H1 (cell line): ENCODE data around the gene FBXO47. TPM values are rescaled to one million over a fixed set of nuclear protein-coding genes. Genes with fewer than 3 reads are reported as not detected.

Experiments
- CTCF ChIA-PET: fragments of 300-600 bp; sonication (Branson Sonifier 250); formaldehyde crosslinking; loops from one replicate; lab custom pipeline; 2021; ENCODE audit not compliant: partially characterized antibody; lab: Charles Lee
- POLR2A ChIA-PET: fragments of 300-600 bp; sonication (Branson Sonifier 250); formaldehyde crosslinking; loops from one replicate; lab custom pipeline; 2021; ENCODE audit warnings: inconsistent platforms; ENCODE audit not compliant: partially characterized antibody; lab: Charles Lee
- DNase-seq, 2 experiments: peaks; one replicate each; pipeline versions ENCODE4 v3.0.0 to v3.0.0-alpha.2; 2010 to 2022; ENCODE audit warnings: low spot score in 2 of 2, low read depth in 1 of 2, mixed read lengths in 1 of 2
- FAIRE-seq: peaks from 2 replicates; lab custom pipeline; 2011; peaks lifted over from hg19 to GRCh38; lab: Jason Lieb, UNC
- H2AFZ ChIP-seq: 2 replicates; pipeline ENCODE4 v1.8.1; 2012; ENCODE audit warnings: low read length, inconsistent platforms
- H2AK5ac ChIP-seq: 2 replicates; pipeline ENCODE4 v1.6.1; 2013; ENCODE audit warnings: low read depth, low read length
- H2BK120ac ChIP-seq: replicated peaks from 2 replicates; pipeline ENCODE3; 2013; ENCODE audit warnings: low read depth, low read length, inconsistent platforms
- H2BK12ac ChIP-seq: 2 replicates; pipeline ENCODE4 v1.6.1; 2013; ENCODE audit warnings: low read depth, low read length
- H2BK15ac ChIP-seq: 2 replicates; pipeline ENCODE4 v1.6.1; 2013; ENCODE audit warnings: low read length
- H2BK20ac ChIP-seq: 2 replicates; pipeline ENCODE4 v1.6.1; 2013; ENCODE audit warnings: low read length
- H2BK5ac ChIP-seq: 2 replicates; pipeline ENCODE4 v1.6.1; 2013; ENCODE audit warnings: low read depth, low read length
- H3K14ac ChIP-seq: 2 replicates; pipeline ENCODE4 v1.6.1; 2013; ENCODE audit warnings: inconsistent platforms; ENCODE audit not compliant: insufficient read length
- H3K18ac ChIP-seq: 2 replicates; pipeline ENCODE4 v1.6.1; 2013; ENCODE audit warnings: low read length; ENCODE audit errors: extremely low read depth
- H3K23ac ChIP-seq: 2 replicates; pipeline ENCODE4 v1.6.1; 2013; ENCODE audit warnings: inconsistent platforms; ENCODE audit not compliant: insufficient read length
- H3K23me2 ChIP-seq: 2 replicates; pipeline ENCODE4 v1.6.1; 2013; ENCODE audit warnings: low read depth, low read length
- H3K27ac ChIP-seq: 2 replicates; pipeline ENCODE4 v1.6.1; 2011; ENCODE audit warnings: low read depth, low read length, inconsistent platforms
- H3K27me3 ChIP-seq, 4 experiments: replicated peaks in 1 of 4; 1 replicate in 1 of 4; 2 replicates in 3 of 4; pipeline versions ENCODE4 v1.6.1 to v1.8.1; 2011 to 2013; ENCODE audit warnings: low read length in 3 of 4, mild to moderate bottlenecking in 3 of 4, inconsistent platforms in 2 of 4, mixed read lengths in 2 of 4, moderate library complexity in 1 of 4; ENCODE audit not compliant: control insufficient read depth in 3 of 4, insufficient read depth in 3 of 4; ENCODE audit errors: extremely low read depth in 1 of 4
- H3K36me3 ChIP-seq, 4 experiments: 2 replicates each; pipeline versions ENCODE4 v1.6.1 to v1.8.1; 2011 to 2013; ENCODE audit warnings: mild to moderate bottlenecking in 4 of 4, low read length in 3 of 4, moderate library complexity in 2 of 4, control low read depth in 1 of 4, inconsistent platforms in 1 of 4; ENCODE audit not compliant: insufficient read depth in 4 of 4, control insufficient read depth in 2 of 4
- H3K4ac ChIP-seq: replicated peaks from 2 replicates; pipeline ENCODE3; 2013; ENCODE audit warnings: low read length, low read depth, mixed read lengths, inconsistent platforms; ENCODE audit not compliant: insufficient read length
- H3K4me1 ChIP-seq, 4 experiments: replicated peaks in 1 of 4; 1 replicate in 1 of 4; 2 replicates in 3 of 4; pipeline versions ENCODE4 v1.6.1 to v1.8.1; 2011 to 2013; ENCODE audit warnings: low read length in 3 of 4, inconsistent platforms in 2 of 4, mixed read lengths in 1 of 4; ENCODE audit not compliant: insufficient read depth in 4 of 4, control insufficient read depth in 3 of 4
- H3K4me2 ChIP-seq, 2 experiments: 2 replicates each; pipeline versions ENCODE4 v1.6.1 to v1.8.1; 2011 to 2013; ENCODE audit warnings: low read depth in 2 of 2, low read length in 2 of 2, control low read depth in 1 of 2, inconsistent platforms in 1 of 2, mild to moderate bottlenecking in 1 of 2; ENCODE audit not compliant: insufficient read depth in 1 of 2
- H3K4me3 ChIP-seq, 4 experiments: fragments of 200-600, 300-600 bp in 1 of 4; sonication (generic), shearing (Covaris generic), sonication (Bioruptor Twin) in 1 of 4; 2 replicates each; pipeline versions ENCODE4 v1.5.1 to v1.8.1; 2011 to 2016; ENCODE audit warnings: low read length in 4 of 4, low read depth in 3 of 4, control low read depth in 2 of 4, inconsistent platforms in 2 of 4, mild to moderate bottlenecking in 2 of 4, mixed read lengths in 1 of 4, moderate library complexity in 1 of 4; ENCODE audit not compliant: insufficient read depth in 2 of 4; ENCODE audit errors: extremely low read depth in 1 of 4
- H3K56ac ChIP-seq: replicated peaks from 2 replicates; pipeline ENCODE3; 2013; ENCODE audit warnings: low read depth, mild to moderate bottlenecking, mixed read lengths, low read length, inconsistent platforms; ENCODE audit not compliant: insufficient read length
- H3K79me1 ChIP-seq: 2 replicates; pipeline ENCODE4 v1.6.1; 2013; ENCODE audit warnings: low read depth, low read length, control low read depth
- H3K79me2 ChIP-seq, 2 experiments: 2 replicates each; pipeline versions ENCODE4 v1.6.1 to v1.8.1; 2012 to 2013; ENCODE audit warnings: low read length in 2 of 2, mild to moderate bottlenecking in 2 of 2, inconsistent platforms in 1 of 2; ENCODE audit not compliant: insufficient read depth in 2 of 2, control insufficient read depth in 1 of 2
- H3K9ac ChIP-seq, 4 experiments: replicated peaks in 1 of 4; 1 replicate in 1 of 4; 2 replicates in 3 of 4; pipeline versions ENCODE4 v1.6.1 to v1.8.1; 2011 to 2013; ENCODE audit warnings: low read depth in 3 of 4, low read length in 3 of 4, control low read depth in 2 of 4, mild to moderate bottlenecking in 2 of 4, moderate library complexity in 2 of 4, inconsistent platforms in 1 of 4; ENCODE audit errors: extremely low read depth in 1 of 4
- H3K9me3 ChIP-seq, 2 experiments: 2 replicates each; pipeline versions ENCODE4 v1.6.1 to v1.8.1; 2012 to 2013; ENCODE audit warnings: mild to moderate bottlenecking in 2 of 2, moderate library complexity in 2 of 2, control low read depth in 1 of 2, inconsistent platforms in 1 of 2, low read depth in 1 of 2, low read length in 1 of 2, mixed read lengths in 1 of 2; ENCODE audit not compliant: insufficient read depth in 2 of 2
- H4K20me1 ChIP-seq, 2 experiments: replicated peaks in 1 of 2; 2 replicates each; pipeline versions ENCODE3 to v1.8.1; 2011 to 2013; ENCODE audit warnings: inconsistent platforms in 2 of 2, low read length in 2 of 2, mild to moderate bottlenecking in 1 of 2; ENCODE audit not compliant: insufficient read depth in 2 of 2, control insufficient read depth in 1 of 2
- H4K5ac ChIP-seq: 2 replicates; pipeline ENCODE4 v1.6.1; 2013; ENCODE audit warnings: low read length, low read depth, mixed read lengths, inconsistent platforms; ENCODE audit not compliant: insufficient read length
- H4K8ac ChIP-seq: 2 replicates; pipeline ENCODE4 v1.8.0; 2013; ENCODE audit warnings: mild to moderate bottlenecking, moderate library complexity, low read length, inconsistent platforms; ENCODE audit not compliant: insufficient read depth; ENCODE audit errors: extremely low read depth
- H4K91ac ChIP-seq: replicated peaks from 2 replicates; pipeline ENCODE3; 2013; ENCODE audit warnings: low read length, mixed read lengths, inconsistent platforms; ENCODE audit not compliant: insufficient read length
- CTCF ChIP-seq, 3 experiments: IDR thresholded peaks; 1 replicate in 2 of 3; 2 replicates in 1 of 3; pipeline versions ENCODE4 v1.5.1 to v1.6.1; 2011; ENCODE audit warnings: low read length in 3 of 3, mild to moderate bottlenecking in 3 of 3, inconsistent platforms in 2 of 3, low read depth in 1 of 3, moderate library complexity in 1 of 3; ENCODE audit not compliant: insufficient read depth in 1 of 3; ENCODE audit errors: control extremely low read depth in 1 of 3
- POLR2AphosphoS5 ChIP-seq: IDR thresholded peaks from 2 replicates; pipeline ENCODE4 v1.6.1; 2011; ENCODE audit warnings: low read depth, low read length
- RAD21 ChIP-seq, 2 experiments: IDR thresholded peaks in 1 of 2; conservative IDR thresholded peaks in 1 of 2; 2 replicates each; pipeline ENCODE4 v1.6.1; 2011; ENCODE audit warnings: low read depth in 2 of 2, low read length in 2 of 2, improper control_type of control experiment in 1 of 2, inconsistent platforms in 1 of 2, mild to moderate bottlenecking in 1 of 2, moderate library complexity in 1 of 2
- WGBS, 2 experiments: shearing (Covaris generic) in 1 of 2; methylation state at CpG; one replicate each; pipeline versions ENCODE4 v1.1.6 to v1.1.7; 2013 to 2015; ENCODE audit warnings: low lambda C conversion rate in 2 of 2, mixed read lengths in 2 of 2, inconsistent platforms in 1 of 2, low coverage in 1 of 2, missing lambda C conversion rate in 1 of 2; ENCODE audit not compliant: insufficient replicate concordance in 2 of 2, insufficient coverage in 1 of 2, insufficient read length in 1 of 2; ENCODE audit errors: extremely low coverage in 1 of 2, missing lambda C conversion rate in 1 of 2; 5-methylcytosine and 5-hydroxymethylcytosine counted together
- polyA plus RNA-seq, 7 experiments: library from polyadenylated mRNA; depleted of rRNA in 3 of 7; stranded (reverse) in 5 of 7; unstranded in 2 of 7; fragments of >200 nt in 5 of 7; fragments of 200-250 nt in 2 of 7; gene quantifications; 1 replicate in 5 of 7; 2 replicates in 1 of 7; 4 replicates in 1 of 7; pipeline versions ENCODE4 v1.2.1 to v1.2.3, GENCODE V29; 2011 to 2013; ENCODE audit warnings: missing spikeins in 2 of 7, mixed read lengths in 2 of 7
- total RNA-seq: library from RNA; stranded (reverse); fragmentation: NEBNext Ultra II Directional; extraction: Animal tissue kit (Norgen Biotek cat#: 25700); gene quantifications from 2 replicates; pipeline ENCODE4 v1.2.1, GENCODE V29; 2021

FBXO47 gene
- total and polyA plus RNA-seq, 2 of the 8 experiments (the other 6 are each of a cell fraction or from before 2014, with no cell fraction given): not detected

DNA sequence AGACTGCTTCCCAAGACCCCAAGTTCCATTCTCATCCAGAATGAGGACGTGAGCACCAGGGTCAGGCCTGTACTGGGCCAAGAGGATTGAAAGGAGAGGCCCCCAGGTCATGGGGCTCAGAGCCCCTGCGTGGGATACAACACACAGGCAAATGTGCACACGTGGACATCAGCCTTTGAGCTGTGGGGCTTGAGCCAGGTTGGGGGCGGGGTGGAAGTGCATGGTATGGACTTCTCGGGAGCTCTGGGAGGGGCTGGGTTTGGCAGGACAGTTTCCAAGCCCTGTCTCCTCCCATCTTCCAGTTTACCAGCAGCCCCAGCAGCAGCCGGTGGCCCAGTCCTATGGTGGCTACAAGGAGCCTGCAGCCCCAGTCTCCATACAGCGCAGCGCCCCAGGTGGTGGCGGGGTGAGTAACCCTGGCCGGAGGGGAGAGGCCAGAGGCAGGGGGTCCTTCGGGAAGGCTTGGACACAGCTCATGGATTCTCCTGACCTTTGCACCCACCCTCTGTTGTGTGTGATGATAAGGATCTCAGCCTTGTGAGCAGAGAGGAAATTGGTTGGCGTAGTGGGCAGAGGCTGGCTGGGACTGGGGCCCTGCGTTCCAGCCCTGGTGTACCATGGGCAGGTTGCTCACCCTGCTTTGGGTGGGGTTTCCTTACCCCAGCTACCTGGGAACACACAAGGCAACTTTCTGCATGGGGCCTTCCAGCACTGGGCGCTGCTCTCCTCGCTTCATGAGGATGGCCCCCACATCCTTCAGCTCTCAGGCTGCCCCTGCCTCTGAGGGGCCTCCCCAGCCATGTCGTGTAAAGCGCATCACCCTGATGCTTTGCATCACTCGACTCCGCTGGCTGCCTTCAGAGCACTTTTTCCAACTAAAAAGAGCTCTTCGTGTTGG is 52.2 kb downstream of the FBXO47 start:
- H2BK5ac ChIP-seq: no peak overlapping the region; the same call in 1 of the 2 replicates
- no peak overlapping the region for H2BK12ac ChIP-seq
- ChIA-PET POLR2A (interaction anchor here (0.7 to 14.4 kb wide), 4 partner anchors 21 to 141 kb away, joined by 3 to 98 read pairs (median 28); partner anchors contain the start of genes LASP1 and RPL23), CTCF (interaction anchor here (0.7 to 5.2 kb wide), 13 partner anchors 8 to 265 kb away, joined by 3 to 40 read pairs (median 4); partner anchors contain the start of genes LASP1 and LASP1NB)
- H3K4me2 ChIP-seq: no peak overlapping the region
- no peak overlapping the region for H2BK20ac ChIP-seq
- no peak overlapping the region for H3K18ac ChIP-seq
- H4K20me1 ChIP-seq: peaks cover 0 to 7% of the 10 kb centered on the region in 2 experiments
- H3K79me2 ChIP-seq: no peaks in the 10 kb centered on the region
- no peaks in the 10 kb centered on the region; the same call in 1 of the 2 replicates for H3K79me1 ChIP-seq
- H3K4ac ChIP-seq: no peak overlapping the region
- no peak overlapping the region for H3K4me3 ChIP-seq
- no peak overlapping the region for H2AFZ ChIP-seq
- no peak overlapping the region for H2AK5ac ChIP-seq
- TF ChIP-seq POLR2AphosphoS5: no peak
- peak in 1 of 2 experiments; percentile 43; a peak in 2 of 4 replicates for TF ChIP-seq RAD21 (IDR thresholded peaks at IDR 0.05 in 1 of 2, conservative IDR thresholded peaks at IDR 0.05 in 1 of 2; ENCODE audit: low read depth in 2 of 2, low read length in 2 of 2)
- peak; percentile 30 to 50 (median 42) for TF ChIP-seq CTCF (IDR thresholded peaks at IDR 0.05; ENCODE audit: control extremely low read depth in 1 of 3, insufficient read depth in 1 of 3, low read depth in 1 of 3, low read length in 3 of 3)
- H4K8ac ChIP-seq: no peak overlapping the region
- H2BK120ac ChIP-seq: no peak overlapping the region
- no peak overlapping the region for H3K14ac ChIP-seq
- H4K91ac ChIP-seq: no peak overlapping the region
- H3K56ac ChIP-seq: no peak overlapping the region
- FAIRE-seq: no peak
- no peak overlapping the region for H3K23ac ChIP-seq
- no peaks in the 10 kb centered on the region for H3K9me3 ChIP-seq
- no peak overlapping the region for H3K27ac ChIP-seq
- no peaks in the 10 kb centered on the region; a peak in 1 of 7 replicates for H3K4me1 ChIP-seq
- no peak overlapping the region for H2BK15ac ChIP-seq
- no peak overlapping the region for H4K5ac ChIP-seq
- peaks cover 6 to 35% (median 28%) of the 10 kb centered on the region in 4 experiments; a peak in 7 of 8 replicates for H3K36me3 ChIP-seq
- no peaks in the 10 kb centered on the region for H3K23me2 ChIP-seq
- no peak for DNase-seq
- 90% methylated on average over 20 of the region's 20 CpGs; no CpG with 5 or more reads in 1 of the 2 experiments for WGBS, 2 experiments
- no peaks in the 10 kb centered on the region for H3K27me3 ChIP-seq
- H3K9ac ChIP-seq: no peak overlapping the region
